Endometrial microvascular endothelial cells (primary cell): ENCODE results near the gene ARMC6. TPM values are rescaled to one million over a fixed set of nuclear protein-coding genes. Genes with fewer than 3 reads are reported as not detected.

Source experiments
- in situ Hi-C: cut with HindIII; loops from 2 replicates; pipeline ENCODE4 v1.10.0; 2017; ENCODE audit warnings: low sequenced_read_pairs, low pct_unique_long_range_greater_than_20kb; ENCODE audit errors: inconsistent ontology term
- total RNA-seq: library from RNA; depleted of rRNA; stranded (reverse); fragments of >200 nt; gene quantifications from one replicate; pipeline ENCODE4 v1.2.3, GENCODE V29; 2015; ENCODE audit errors: inconsistent ontology term

ARMC6 gene
- total RNA-seq, 1 donor from 2014 or later: 63.6 TPM

GRCh38 chr19:19064811-19065745 is 31.7 kb downstream of the ARMC6 start:
- in situ Hi-C loops: no loop called here

GRCh38 chr19:19067276-19068072 is 34.1 kb downstream of the ARMC6 start:
- in situ Hi-C loops: no loop called here

GRCh38 chr19:19068659-19069654 is 35.6 kb downstream of the ARMC6 start:
- in situ Hi-C loops: no loop called here

- in situ Hi-C loops: no loop called here
Observed at GRCh38 chr19:19071897-19072296, 38.5 kb downstream of the ARMC6 start.

- in situ Hi-C loops: no loop called here
Observed at GRCh38 chr19:19074196-19074882, 40.9 kb downstream of the ARMC6 start.

- in situ Hi-C loops: no loop called here
Observed at GRCh38 chr19:19075126-19075525, 41.7 kb downstream of the ARMC6 start.

GRCh38 chr19:19076476-19076875 is 43.1 kb downstream of the ARMC6 start:
- in situ Hi-C loops: no loop called here

GRCh38 chr19:19077103-19077502 is 43.7 kb downstream of the ARMC6 start:
- in situ Hi-C loops: no loop called here

GRCh38 chr19:19078801-19079200 is 45.4 kb downstream of the ARMC6 start:
- in situ Hi-C loops: no loop called here

- in situ Hi-C loops: no loop called here
Observed at GRCh38 chr19:19079571-19079970, 46.2 kb downstream of the ARMC6 start.

GRCh38 chr19:19081642-19082151 is 48.3 kb downstream of the ARMC6 start:
- in situ Hi-C loops: no loop called here

GRCh38 chr19:19083413-19084178 is 50.2 kb downstream of the ARMC6 start:
- in situ Hi-C loops: no loop called here

GRCh38 chr19:19087676-19088075 is 54.3 kb downstream of the ARMC6 start:
- in situ Hi-C loops: no loop called here

GRCh38 chr19:19094513-19094912 is 61.1 kb downstream of the ARMC6 start:
- in situ Hi-C loops: no loop called here

- in situ Hi-C loops: no loop called here
Observed at GRCh38 chr19:19095691-19096090, 62.3 kb downstream of the ARMC6 start.

- in situ Hi-C loops: no loop called here
Observed at GRCh38 chr19:19096641-19097627, 63.5 kb downstream of the ARMC6 start.
